ENCODE measurements around the gene LSAMP.
A peak's percentile ranks its signal among the peaks of the same experiment; 100 is the strongest.

Gene LSAMP

GRCh38 chr3:115819785-115820384 lies 625.4 kb downstream of the LSAMP start:
- TF ChIP-seq, protein P1, sequence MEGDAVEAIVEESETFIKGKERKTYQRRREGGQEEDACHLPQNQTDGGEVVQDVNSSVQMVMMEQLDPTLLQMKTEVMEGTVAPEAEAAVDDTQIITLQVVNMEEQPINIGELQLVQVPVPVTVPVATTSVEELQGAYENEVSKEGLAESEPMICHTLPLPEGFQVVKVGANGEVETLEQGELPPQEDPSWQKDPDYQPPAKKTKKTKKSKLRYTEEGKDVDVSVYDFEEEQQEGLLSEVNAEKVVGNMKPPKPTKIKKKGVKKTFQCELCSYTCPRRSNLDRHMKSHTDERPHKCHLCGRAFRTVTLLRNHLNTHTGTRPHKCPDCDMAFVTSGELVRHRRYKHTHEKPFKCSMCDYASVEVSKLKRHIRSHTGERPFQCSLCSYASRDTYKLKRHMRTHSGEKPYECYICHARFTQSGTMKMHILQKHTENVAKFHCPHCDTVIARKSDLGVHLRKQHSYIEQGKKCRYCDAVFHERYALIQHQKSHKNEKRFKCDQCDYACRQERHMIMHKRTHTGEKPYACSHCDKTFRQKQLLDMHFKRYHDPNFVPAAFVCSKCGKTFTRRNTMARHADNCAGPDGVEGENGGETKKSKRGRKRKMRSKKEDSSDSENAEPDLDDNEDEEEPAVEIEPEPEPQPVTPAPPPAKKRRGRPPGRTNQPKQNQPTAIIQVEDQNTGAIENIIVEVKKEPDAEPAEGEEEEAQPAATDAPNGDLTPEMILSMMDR (IDR thresholded peaks at IDR 0.05; ENCODE audit: low read depth, low read length, missing control alignments): peak; percentile 96
- no peak overlapping the region for H3K4me3 ChIP-seq (ENCODE audit: low read depth, low read length)
- DNase-seq (ENCODE audit: low read depth): peak; percentile 90
- in situ Hi-C loops (cut with HindIII; ENCODE audit: low sequenced_read_pairs): no loop called here

DNA sequence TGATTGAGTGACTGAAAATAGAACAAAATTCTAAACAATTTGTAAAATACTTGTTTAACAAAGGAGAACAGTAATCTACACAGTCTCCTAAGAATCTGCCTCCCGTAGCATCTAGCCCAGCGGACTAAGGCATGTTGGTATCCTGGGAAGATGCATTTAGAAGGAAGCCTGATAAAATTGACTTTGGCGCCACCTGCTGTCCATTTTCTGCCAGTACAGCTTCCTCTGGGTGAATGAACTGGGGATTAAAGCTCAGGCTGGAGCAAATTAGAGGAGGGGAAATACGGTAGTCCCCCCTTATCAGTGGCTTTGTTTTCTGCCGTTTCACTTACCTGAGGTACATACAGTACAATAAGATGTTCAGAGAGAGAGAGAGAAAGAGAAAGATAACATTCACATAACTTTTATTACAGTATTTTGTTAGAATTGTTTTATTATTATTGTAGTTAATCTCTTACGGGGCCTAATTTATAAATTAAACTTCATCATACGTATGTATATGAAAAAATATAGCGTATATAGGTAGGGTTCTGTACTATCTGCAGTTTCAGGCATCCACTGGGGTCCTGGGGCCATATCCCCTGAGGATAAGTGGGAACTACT lies 630.4 kb downstream of the LSAMP start:
- TF ChIP-seq, protein P1 (IDR thresholded peaks at IDR 0.05; ENCODE audit: low read depth, low read length, missing control alignments): peak; percentile 92
- peak; percentile 64 for DNase-seq (ENCODE audit: low read depth)
- in situ Hi-C loops (cut with HindIII; ENCODE audit: low sequenced_read_pairs): no loop called here
- H3K4me3 ChIP-seq (ENCODE audit: low read depth, low read length): no peak overlapping the region

DNA sequence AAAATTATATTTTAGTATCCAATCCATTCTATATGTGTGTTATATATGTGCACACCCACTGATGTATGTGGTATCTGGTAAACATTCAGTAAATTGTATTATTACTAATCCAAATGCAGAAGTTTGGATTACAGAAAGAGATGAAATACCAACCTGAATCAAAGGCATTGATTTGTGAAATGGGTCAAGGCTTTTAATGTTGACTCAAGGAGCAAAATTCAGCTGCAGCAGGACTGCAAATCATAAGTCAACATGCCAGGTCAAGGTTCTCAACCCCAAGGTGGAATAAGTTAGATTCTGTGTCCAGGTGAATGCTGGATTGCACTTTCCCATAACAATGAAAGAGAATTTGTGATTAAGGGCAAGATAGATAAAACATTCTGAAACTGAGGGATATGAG lies 631.3 kb downstream of the LSAMP start:
- TF ChIP-seq, protein P1 (IDR thresholded peaks at IDR 0.05; ENCODE audit: low read depth, low read length, missing control alignments): no peak
- no peak for DNase-seq (ENCODE audit: low read depth)
- H3K4me3 ChIP-seq (ENCODE audit: low read depth, low read length): no peak overlapping the region
- in situ Hi-C loops (cut with HindIII; ENCODE audit: low sequenced_read_pairs): no loop called here

DNA sequence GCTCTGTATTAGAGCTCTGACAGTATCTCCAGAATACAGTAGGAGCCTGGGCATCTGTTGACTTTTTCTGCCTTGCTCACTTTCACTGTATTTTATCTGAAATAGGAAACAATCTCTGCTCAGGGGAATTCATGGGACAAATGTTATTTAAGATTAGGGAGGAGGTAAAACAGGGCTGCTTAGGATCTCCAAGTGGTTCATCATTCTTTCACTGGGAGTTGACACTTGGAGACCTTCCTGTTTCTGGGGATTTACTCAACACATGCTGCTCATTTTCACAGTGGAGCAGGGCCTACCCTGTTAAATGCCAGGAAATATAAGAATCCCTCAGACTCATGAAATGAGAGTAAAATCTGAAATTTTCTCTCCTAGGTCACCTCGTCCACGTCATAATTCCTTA lies 636.5 kb downstream of the LSAMP start:
- in situ Hi-C loops (cut with HindIII; ENCODE audit: low sequenced_read_pairs): loop anchor here (5.0 kb wide), 1 partner anchor 592 kb away; no protein-coding TSS in a partner anchor
- TF ChIP-seq, protein P1 (IDR thresholded peaks at IDR 0.05; ENCODE audit: low read depth, low read length, missing control alignments): no peak
- H3K4me3 ChIP-seq (ENCODE audit: low read depth, low read length): no peak overlapping the region
- DNase-seq (ENCODE audit: low read depth): no peak

DNA sequence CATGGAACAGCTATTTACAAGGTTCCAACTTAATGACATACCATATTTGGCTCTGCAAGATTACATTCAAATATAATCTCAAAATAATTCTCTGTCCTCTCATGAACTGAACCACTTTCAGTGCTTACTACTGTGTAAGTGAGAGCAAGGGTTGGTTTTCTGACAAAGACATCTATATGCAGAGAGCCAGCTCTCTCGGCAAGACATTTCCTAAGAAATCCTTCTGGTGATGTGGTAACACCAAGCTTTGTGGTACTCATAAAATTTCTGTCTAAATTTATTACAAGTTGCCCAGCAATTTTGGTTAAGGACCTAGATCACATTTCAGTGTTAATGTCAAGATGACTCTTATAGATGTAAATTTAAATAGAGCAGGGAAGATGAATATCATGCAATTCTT lies 637.0 kb downstream of the LSAMP start:
- no peak for DNase-seq (ENCODE audit: low read depth)
- TF ChIP-seq, protein P1 (IDR thresholded peaks at IDR 0.05; ENCODE audit: low read depth, low read length, missing control alignments): no peak
- in situ Hi-C loops (cut with HindIII; ENCODE audit: low sequenced_read_pairs): loop anchor here (5.0 kb wide), 1 partner anchor 591 kb away; no protein-coding TSS in a partner anchor
- no peak overlapping the region for H3K4me3 ChIP-seq (ENCODE audit: low read depth, low read length)

GRCh38 chr3:115806501-115806900 lies 638.8 kb downstream of the LSAMP start:
- no peak overlapping the region for H3K4me3 ChIP-seq (ENCODE audit: low read depth, low read length)
- TF ChIP-seq, protein P1 (IDR thresholded peaks at IDR 0.05; ENCODE audit: low read depth, low read length, missing control alignments): no peak
- in situ Hi-C loops (cut with HindIII; ENCODE audit: low sequenced_read_pairs): loop anchor here (5.0 kb wide), 1 partner anchor 589 kb away; no protein-coding TSS in a partner anchor
- DNase-seq (ENCODE audit: low read depth): no peak
